ENCODE data around the gene SARDH. TPM values are rescaled to one million over a fixed set of nuclear protein-coding genes. Genes with fewer than 3 reads are reported as not detected.

Gene SARDH
- total RNA-seq, 1 donor from 2014 or later, result 1.3 TPM

GRCh38 chr9:133726401-133727276 is 11.5 kb downstream of the SARDH start:
- peak; percentile 72 for DNase-seq (ENCODE audit: low spot score)
- intact Hi-C loops (cut with DNase I), result loop anchor here (2.0 to 10.0 kb wide), 2 partner anchors 194 to 322 kb away; no protein-coding TSS in a partner anchor

GRCh38 chr9:133725886-133726285 is 12.3 kb downstream of the SARDH start:
- intact Hi-C loops (cut with DNase I), result loop anchor here (2.0 to 10.0 kb wide), 2 partner anchors 193 to 321 kb away; no protein-coding TSS in a partner anchor
- DNase-seq (ENCODE audit: low spot score), result peak; percentile 55

GRCh38 chr9:133718563-133719315 is 19.4 kb downstream of the SARDH start:
- intact Hi-C loops (cut with DNase I), result no loop called here
- no peak for DNase-seq (ENCODE audit: low spot score)

- no peak for DNase-seq (ENCODE audit: low spot score)
- intact Hi-C loops (cut with DNase I), result no loop called here
Observed at GRCh38 chr9:133717113-133718031, 20.8 kb downstream of the SARDH start.

- DNase-seq (ENCODE audit: low spot score), result no peak
- intact Hi-C loops (cut with DNase I), result no loop called here
Observed at GRCh38 chr9:133716564-133717112, 21.5 kb downstream of the SARDH start.

GRCh38 chr9:133715866-133716563 is 22.1 kb downstream of the SARDH start:
- DNase-seq (ENCODE audit: low spot score), result no peak
- intact Hi-C loops (cut with DNase I), result loop anchor here (2.0 kb wide), 1 partner anchor 33 kb away; no protein-coding TSS in a partner anchor

- intact Hi-C loops (cut with DNase I), result loop anchor here (2.0 kb wide), 1 partner anchor 33 kb away; no protein-coding TSS in a partner anchor
- no peak for DNase-seq (ENCODE audit: low spot score)
Observed at GRCh38 chr9:133715295-133715865, 22.8 kb downstream of the SARDH start.

GRCh38 chr9:133714606-133715294 is 23.4 kb downstream of the SARDH start:
- intact Hi-C loops (cut with DNase I), result loop anchor here (2.0 kb wide), 1 partner anchor 32 kb away; no protein-coding TSS in a partner anchor
- DNase-seq (ENCODE audit: low spot score), result no peak

GRCh38 chr9:133713960-133714495 is 24.1 kb downstream of the SARDH start:
- intact Hi-C loops (cut with DNase I), result loop anchor here (2.0 kb wide), 1 partner anchor 31 kb away; no protein-coding TSS in a partner anchor

GRCh38 chr9:133713150-133713959 is 24.8 kb downstream of the SARDH start:
- intact Hi-C loops (cut with DNase I), result no loop called here
- no peak for DNase-seq (ENCODE audit: low spot score)

More at GRCh38 chr9:133713960-133714495, 24.1 kb downstream of the SARDH start:
- DNase-seq (ENCODE audit: low spot score), result no peak

GRCh38 chr9:133712221-133713100 is 25.7 kb downstream of the SARDH start:
- intact Hi-C loops (cut with DNase I), result no loop called here
- no peak for DNase-seq (ENCODE audit: low spot score)

- no peak for DNase-seq (ENCODE audit: low spot score)
- intact Hi-C loops (cut with DNase I), result no loop called here
Observed at GRCh38 chr9:133711428-133712220, 26.5 kb downstream of the SARDH start.

GRCh38 chr9:133710661-133711427 is 27.3 kb downstream of the SARDH start:
- DNase-seq (ENCODE audit: low spot score), result no peak

More at GRCh38 chr9:133710661-133711427, 27.3 kb downstream of the SARDH start:
- intact Hi-C loops (cut with DNase I), result no loop called here
